Stimulated activated CD4-positive, alpha-beta T cell treated with anti-CD3 and anti-CD28 coated beads, Interleukin-15, amount 100 ng/mL, for 1 hour (primary cell): ENCODE results near the gene DPPA2.
"Not testable (repeated sequence)": the region's sequence is repeated elsewhere in the genome, so short reads cannot be mapped to it uniquely, and the experiment has no call there.

Source experiments
- DNase-seq, 2 donors: peaks; one replicate each; pipeline ENCODE4 v3.0.0-alpha.2; 2020; ENCODE audit warnings: low read depth in 1 of 2, low spot score in 1 of 2

DPPA2 gene, protein sequence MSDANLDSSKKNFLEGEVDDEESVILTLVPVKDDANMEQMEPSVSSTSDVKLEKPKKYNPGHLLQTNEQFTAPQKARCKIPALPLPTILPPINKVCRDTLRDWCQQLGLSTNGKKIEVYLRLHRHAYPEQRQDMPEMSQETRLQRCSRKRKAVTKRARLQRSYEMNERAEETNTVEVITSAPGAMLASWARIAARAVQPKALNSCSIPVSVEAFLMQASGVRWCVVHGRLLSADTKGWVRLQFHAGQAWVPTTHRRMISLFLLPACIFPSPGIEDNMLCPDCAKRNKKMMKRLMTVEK

DNA sequence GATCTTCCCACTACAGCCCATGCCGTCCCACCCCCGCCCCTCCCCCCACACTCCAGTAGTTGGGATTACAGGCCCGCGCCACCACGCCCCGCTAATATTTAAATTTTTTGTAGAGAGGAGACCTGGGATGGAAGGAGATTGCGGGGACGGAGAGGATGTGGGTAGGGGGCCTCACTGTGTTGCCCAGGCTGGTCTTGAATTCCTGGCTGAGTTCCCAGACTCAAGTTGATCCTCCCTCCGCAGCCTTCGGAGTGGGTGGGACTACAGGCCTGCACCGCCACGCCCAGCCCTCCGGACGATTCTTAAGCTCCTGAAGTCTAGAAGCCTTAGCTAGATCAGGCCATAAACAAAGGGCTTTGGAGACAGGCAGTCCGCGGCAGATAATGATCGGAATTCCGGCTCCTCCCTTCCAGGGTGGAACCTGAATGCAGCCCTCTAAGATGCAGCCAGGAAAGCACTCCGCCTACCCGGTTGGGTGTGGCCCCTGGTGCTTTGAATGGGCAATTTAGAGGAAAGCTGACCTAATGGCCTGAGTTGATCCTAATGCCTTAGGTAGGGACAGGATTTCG, at the start of gene DPPA2:
Gene DPPA2, minus strand, starts transcription at position 356 of the 569 bp plus-strand sequence. CDS start 1,975 bp downstream, outside the sequence.
- no peak for DNase-seq

DNA sequence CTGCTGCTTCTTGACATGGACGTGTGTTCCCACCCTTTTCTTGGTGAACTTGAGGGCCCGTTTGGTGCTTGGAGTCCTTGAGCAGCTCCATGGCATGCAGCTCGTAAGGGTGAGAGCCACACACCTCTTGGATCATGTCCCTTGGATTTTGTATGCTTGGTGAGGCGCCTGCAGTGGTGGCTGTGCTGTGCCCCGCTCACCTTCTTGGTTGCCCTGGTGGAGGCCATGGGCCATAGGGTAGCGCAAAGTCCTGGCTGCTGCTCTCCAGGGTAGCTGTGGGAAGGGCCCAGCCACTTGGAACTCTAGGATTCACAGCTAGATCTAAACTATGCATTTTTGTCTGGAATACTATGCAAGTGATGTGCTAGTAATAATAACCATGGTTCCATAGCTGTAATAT, 47.8 kb upstream of the DPPA2 start:
- DNase-seq: no peak

DNA sequence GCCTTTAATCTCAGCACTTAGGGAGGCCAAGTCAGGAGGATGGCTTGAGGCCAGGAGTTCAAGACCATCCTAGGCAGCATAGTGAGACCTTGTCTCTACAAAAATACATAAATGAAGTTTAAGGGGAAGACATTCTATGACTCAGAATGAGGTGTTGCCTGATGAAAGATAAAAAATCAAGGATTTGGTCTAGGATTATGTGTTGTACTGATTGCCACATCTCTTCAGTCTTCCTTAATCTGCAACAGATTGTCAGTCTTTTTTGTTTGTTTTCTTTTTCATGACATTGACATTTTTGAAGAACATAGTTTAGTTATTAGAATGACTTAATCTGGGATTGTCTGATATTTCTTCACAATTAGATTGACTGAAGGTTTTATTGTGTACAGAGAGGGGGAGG, 47.3 kb upstream of the DPPA2 start:
- no peak for DNase-seq

DNA sequence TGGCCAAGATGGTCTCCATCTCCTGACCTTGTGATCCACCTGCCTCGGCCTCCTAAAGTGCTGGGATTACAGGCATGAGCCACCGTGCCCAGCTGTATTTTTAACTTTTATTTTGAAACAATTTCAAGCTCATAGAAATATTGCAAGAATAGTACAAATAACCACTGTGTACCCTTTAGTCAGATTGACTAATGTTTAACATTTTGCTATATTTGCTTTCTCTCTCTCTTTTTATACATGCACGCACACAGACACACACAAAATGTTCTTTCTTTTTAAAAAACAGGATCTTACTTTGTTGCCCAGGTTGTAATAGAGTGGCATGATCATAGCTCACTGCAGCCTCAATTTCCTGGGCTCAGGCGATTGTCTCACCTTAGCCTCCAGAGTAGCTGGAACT, 46.5 kb upstream of the DPPA2 start:
- no peak for DNase-seq

DNA sequence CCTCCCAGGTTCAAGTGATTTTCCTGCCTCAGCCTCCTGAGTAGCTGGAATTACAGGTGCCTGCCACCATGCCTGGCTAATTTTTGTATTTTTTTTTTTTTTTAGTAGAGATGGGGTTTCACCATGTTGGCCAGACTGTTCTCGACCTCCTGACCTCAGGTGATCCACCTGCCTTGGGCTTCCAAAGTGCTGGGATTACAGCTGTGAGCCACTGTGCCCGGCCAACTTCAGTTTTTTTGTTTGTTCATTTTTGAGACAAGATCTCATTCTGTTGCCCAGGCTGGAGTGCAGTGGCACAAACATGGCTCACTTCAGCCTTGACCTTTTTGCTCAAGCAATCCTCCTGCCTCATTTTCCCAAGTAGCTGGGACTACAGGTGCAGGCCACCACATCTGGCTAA, 42.5 kb upstream of the DPPA2 start:
- DNase-seq: not testable (repeated sequence)

DNA sequence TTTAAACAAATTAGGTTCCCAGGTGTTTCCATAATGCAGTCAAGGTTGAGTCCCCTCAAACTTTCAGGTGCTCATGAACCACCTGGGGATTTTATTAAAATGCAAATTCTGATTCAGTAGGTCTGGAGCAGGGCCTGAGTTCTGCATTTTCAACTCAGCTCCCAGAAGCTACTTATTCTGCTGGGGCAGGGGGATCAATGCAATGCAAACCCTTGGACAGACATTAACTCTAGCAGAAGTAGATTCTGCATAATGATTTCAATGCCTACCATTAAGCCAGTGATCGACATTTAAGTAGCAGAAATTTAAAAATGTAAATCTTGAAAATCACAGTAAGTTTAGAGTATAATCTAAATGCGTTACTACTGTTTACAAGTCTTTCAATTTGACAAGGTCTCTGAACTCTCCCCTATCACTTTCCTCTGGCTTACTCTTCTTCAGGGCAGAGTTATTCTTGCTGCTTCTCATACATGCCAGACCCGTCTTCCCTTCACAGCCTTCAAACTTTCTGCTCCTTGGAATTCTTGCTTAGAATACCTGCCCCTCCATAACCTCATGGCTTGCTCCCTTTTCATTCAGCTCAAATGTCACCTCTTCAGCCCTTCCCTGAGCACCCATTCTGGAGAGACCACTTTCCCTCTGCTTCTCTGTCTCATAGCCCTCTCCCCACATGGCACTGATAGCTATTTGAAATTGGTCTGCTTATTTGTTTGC, 40.3 kb upstream of the DPPA2 start:
- no peak for DNase-seq

DNA sequence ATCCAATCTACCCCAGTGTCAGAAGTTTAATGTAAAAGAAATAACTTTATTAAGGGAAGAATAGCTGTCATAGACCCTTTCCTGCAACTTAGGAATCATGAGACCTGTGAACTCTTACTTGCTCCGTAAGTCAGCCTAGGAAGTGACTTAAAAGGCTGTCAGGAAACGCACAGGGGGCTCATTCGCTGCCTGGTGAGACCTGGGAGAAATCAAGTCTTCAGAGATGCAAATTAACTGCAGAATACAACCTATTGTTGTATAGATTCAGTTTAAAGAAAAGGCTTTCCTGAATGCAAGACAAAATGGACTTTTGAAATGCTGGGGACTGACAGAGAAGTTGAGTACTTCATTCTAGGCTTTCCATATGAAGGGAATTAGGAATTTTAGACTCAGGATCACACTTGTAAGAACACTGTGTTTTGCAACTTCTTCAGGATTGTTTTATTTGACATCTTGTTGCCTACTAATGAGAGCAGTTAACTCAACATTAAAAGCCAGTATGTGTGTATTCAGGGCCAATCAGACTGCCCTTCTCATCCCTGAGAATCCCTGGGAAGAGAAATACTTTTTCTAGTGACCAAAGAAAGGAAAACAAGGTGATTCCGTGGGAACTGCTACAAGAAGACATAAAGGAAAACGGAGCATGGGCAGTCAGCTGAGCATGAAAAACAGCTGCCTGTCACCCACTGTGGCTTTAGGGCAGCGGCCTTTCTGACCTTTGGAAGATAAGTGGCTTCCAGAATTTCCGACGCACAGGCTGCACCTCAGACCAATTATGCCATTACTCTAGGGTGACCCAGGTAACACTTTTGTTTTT, 39.5 kb upstream of the DPPA2 start:
- DNase-seq: no peak

DNA sequence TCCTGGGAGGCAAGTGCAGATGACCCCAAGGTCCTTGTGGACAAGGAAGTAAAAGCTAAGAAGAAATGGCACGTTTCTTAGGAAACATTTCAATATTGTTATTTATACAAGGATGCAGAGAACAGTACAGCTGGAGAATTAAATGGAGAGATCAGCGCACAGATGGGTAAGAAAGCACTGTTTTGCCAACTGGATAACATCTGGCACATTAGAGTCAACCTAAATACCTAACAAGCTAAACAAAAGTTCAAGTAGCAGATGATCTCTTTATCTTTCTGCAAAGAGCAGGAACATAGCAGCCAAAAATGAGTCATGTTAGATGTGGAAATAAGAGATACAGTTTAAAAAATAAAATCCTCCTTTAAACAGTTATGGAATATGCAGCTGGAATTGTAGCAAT, 36.7 kb upstream of the DPPA2 start:
- DNase-seq: no peak

DNA sequence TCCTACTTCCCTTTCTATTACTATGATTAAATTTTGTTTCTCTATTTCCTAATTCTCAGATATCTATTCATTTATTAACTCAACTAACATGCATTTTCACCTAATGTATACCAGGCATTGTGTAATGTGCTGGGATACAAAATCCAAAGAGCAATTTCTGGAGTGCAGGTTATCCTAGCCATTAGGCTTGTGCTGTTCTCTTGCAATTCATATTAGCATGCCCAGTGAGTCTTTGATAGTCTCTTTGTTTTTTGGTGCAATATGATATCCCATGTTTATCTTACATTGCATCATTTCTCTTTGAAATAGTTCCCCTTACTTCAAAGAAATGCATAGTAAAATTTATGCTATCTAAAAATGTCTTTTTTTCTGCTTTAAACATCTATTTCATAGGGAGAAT, 34.9 kb upstream of the DPPA2 start:
- no peak for DNase-seq

DNA sequence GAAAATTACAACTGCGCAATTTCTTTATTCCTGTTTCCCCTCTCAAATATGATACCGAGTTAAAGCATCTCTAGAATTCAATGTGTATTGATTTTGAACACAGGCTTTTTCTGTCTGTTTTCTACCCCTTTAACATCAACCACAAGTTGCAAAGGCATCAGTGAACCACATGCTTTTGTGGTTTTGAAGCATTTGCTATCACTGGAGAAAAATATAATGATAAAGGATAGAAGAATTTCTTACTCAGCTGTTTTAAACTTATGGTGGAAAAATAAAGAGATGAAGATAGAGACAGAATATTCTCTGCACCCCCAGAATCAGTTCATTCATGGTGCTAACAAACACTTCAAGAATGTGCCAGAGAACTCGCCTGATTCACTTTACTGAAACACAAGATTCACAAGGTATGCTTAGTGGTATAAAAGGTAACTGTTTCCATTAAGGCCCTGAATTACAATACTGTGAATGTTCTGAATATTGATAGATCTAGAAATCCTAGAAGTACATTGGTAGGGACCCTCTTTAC, 30.5 kb upstream of the DPPA2 start:
- DNase-seq: no peak

DNA sequence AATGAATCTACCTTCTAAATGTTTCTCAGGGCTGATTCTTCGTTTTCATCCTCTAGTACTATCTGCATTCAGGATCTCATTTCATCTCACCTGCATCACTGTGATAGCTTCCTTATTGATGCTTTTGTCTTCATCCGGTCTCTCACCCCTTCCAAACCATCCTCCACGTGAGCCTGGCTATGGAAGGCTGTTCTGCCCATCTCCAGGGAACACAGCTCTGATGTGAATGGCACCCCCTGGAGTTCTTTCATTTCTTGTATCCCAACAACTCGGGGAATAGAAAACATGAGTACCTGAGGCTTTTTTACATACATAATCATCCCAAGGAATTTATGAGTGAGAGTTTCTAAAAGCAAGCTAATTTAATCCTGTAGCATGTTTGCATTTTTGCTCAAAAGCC, 29.8 kb upstream of the DPPA2 start:
- DNase-seq: no peak

DNA sequence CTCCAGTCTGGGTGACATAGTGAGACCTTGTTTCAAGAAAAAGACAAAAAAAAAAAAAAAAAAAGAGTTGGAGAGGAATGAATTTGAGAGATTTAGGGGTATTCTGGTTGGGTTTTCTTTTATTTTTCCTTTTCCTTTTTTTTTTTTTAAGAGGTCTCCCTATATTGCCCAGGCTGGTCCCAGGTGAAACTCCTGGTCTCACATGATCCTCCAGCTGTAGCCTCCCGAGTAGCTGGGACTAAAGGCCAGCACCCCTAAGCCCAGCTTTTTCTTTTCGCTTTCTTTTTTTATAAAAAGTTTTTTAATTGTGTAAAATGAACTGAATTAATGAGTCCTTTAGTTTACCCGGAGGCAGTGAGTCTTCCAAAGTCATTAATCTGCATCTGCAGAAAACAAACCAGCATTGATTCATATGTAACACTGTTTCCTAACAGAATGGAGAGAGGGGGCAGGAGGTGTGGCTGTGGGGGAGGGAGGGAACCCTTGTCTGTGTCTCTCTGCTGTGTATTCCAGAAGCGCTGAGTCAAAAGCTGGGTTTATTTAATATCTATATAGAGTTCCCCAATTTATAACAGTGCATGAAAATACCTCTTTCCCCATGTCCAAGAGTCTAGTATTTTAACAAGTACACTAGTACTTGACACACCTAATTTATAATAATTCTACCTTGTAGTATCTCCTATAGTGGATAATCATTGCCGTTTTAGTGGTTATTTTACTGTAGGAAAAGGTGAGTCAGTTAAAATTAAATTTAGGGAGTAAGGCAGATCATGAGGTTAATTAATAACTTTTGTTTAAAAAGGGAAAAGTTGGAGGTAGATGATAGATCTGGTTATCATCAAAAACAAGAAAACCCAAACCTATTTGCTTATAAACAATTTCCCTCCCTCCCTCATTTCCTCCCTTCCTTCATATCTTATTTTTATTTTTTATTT, 23.7 kb upstream of the DPPA2 start:
- DNase-seq: no peak

DNA sequence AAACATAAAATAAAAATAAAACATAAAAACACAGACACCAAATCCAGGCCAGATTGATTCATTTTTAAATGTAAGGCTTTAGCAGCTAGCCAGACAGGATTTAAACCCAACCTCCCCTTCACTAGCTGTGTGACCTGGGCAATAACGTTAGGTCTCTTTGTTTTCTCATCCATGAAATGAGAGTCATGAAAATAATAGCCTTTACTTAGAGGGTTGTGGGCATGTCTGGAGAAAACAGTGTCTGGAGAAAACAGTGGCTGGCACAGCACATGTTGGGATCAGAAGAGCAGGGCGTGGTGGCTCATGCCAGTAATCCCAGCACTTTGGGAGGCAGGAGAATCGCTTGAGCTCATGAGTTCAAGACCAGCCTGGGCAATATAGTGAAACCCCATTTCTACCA, 22.9 kb upstream of the DPPA2 start:
- DNase-seq: no peak

DNA sequence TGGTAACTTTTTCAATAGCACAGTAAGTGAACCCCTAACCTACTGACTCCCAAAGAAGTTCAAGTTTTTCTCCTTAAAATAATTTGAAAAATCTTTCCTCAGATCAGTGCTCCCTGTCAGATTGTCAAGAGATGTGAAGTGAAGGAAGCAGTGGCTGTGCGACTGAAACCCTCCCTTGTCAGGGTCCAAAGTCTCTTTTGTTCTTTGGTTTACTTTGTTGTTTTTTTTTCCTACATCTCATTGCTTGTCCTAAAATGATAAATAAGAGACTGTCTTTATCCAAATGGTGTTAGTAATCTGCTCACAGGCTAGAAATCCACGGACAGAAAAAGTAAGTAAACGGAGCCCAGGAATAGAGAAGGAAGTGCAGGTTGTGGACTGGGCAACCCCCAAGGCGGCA, 22.0 kb upstream of the DPPA2 start:
- no peak for DNase-seq

DNA sequence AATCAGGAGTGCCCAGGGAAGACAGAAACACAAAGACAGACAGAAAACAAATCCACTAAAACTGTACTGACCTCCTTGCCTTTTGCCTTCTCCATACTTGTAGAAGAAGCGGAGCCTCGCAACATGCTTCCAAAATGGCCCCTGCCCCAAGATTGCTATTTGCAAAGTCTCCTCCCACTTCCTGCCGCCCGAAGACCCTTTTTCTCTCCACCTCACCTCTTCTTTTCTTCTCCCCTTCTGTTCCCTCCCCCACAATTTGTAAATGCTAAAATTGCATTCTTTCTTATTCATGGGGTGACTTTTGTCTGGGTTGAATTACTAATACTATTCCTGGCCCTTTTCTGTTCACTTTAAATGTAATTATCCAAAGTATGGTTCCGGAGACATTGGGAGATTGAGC, 21.1 kb upstream of the DPPA2 start, which contains the start of gene DPPA4:
Gene DPPA4, minus strand, starts transcription at position 154 of the 400 bp plus-strand sequence. Its CDS starts 29 bp downstream, at position 125.
- no peak for DNase-seq

DNA sequence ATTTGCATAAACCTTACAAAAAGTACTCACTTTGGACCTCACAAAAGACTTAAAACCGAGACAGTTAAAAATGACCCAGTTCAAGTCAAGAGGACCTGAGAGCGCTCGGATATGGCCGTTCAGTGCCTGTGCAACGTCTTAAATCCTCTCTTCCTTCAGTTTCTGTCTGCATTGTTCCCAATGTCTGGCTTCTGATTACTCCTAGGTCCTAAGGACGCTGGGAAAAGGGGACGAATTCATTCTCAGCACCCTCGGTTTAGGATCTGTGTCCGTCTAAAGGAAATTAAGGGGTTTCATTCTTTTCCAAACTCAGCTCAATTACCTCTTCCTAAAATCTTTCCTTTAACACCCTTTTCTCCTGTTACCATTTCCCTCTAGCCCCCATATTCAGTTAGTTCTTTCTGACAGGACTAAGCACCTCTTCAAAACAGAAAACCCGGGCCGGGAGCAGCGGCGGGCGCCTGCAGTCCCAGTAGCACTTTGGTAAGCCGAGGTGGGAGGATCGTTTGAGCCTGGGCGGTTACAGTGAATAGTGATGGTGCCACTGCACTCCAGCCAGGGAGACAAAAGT, 20.1 kb upstream of the DPPA2 start:
- no peak for DNase-seq

DNA sequence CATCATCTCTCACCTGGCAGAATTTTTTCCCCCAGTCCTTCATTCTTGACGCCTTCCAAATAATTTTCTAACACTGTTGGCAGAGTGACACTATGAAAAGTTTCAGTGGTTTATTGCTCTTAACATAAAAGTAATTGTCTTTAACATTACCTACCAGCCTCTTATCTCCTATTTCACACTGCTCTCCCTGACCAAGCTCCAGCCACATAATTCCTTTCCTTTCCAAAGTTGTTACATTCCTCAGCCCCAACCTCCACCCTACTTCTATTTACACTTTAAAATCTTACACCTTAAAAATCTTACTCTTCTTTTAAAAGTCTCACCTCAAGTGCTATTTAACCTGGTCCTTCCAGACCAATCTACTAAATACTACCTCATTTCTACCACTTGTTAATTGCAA, 18.3 kb upstream of the DPPA2 start:
- DNase-seq: no peak

DNA sequence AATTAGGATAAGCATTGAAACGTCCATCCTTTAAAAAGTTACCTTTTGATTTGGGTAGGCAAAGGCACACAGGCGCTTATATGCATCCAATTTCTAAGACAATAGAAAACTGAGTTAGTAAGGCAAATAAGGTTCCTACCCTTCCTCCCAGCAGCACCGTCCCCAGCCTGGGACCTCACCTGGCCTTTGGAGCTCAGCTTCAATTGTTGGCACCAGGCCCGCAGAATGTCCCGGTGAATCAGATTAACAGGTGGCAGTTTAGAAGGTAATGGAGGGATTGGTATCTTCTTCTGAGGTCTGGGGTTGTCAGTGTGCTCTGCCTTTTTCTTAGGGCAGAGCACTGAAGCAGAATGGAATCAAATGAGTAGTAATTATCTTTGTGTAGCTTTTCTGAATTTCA, 15.4 kb upstream of the DPPA2 start:
- DNase-seq: no peak

DNA sequence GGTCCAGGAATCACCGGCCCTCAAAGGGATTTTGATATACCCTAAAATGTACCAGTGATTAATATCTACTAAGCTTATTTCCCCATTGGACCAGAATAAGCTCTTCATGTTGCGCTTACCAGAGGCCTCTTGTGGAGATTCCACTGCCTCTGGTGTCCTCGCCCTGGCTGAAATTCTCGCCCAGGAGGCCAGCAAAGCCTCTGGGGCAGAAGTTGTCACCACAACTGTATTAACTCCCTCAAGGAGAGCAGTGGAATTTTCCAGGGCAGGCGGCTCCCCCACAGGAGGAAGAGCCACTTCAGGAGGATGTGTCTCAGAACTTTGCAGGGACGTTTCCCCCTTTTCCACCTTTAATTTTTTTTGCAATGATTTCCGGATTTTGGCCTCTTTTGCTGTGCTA, 14.1 kb upstream of the DPPA2 start:
- DNase-seq: no peak

DNA sequence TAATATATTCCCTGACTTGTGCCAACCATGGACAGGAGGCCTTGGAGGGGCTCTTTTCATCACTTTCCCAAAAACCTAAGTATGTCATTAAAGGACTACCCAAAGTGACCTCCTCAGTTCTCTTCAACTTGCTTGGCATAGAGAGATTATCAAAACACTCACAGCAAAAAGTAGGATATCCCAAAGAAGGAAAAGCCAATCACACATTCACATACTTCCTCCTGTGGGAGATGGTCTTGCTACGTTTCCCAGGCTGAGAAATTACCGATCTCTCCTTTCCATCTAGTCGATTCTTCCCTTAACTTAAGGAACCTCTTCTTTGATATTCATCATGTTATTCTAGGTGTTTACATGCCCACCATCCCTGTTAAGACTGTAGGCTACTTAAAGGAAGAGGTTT, 11.9 kb upstream of the DPPA2 start:
- no peak for DNase-seq
